Activated B cell treated with CpG ODN at 0.5 μM for 24 hours (primary cell): ENCODE data around the gene NR3C2. TPM values are rescaled to one million over a fixed set of nuclear protein-coding genes. Genes with fewer than 3 reads are reported as not detected.

Source experiments
- ATAC-seq: fragments of 200-7000 bp; cut with Tn5 transposase; one replicate; pipeline ENCODE4 v1.10.0; 2021; ENCODE audit warnings: low read depth, mild to moderate bottlenecking, moderate library complexity
- CTCF ChIA-PET: fragments of 350-600 bp; sonication (Branson Sonifier 250); formaldehyde crosslinking; loops from one replicate; lab custom pipeline; 2021; ENCODE audit warnings: antibody characterized with exemption; lab: Charles Lee
- POLR2A ChIA-PET: fragments of 350-600 bp; sonication (Branson Sonifier 250); formaldehyde crosslinking; loops from one replicate; lab custom pipeline; 2021; ENCODE audit warnings: antibody characterized with exemption; lab: Charles Lee
- DNase-seq: peaks from one replicate; pipeline ENCODE4 v3.0.0; 2022
- H3K27ac Mint-ChIP-seq: one replicate; pipeline ENCODE4 v1.8.0; 2020; ENCODE audit warnings: mixed read lengths
- H3K27me3 Mint-ChIP-seq: one replicate; pipeline ENCODE4 v1.8.0; 2021; ENCODE audit warnings: mixed read lengths
- H3K36me3 Mint-ChIP-seq: one replicate; pipeline ENCODE4 v1.8.0; 2021; ENCODE audit warnings: low read depth, mixed read lengths
- H3K4me1 Mint-ChIP-seq: one replicate; pipeline ENCODE4 v1.8.0; 2021; ENCODE audit warnings: mixed read lengths
- H3K4me3 Mint-ChIP-seq: one replicate; pipeline ENCODE4 v1.8.0; 2020; ENCODE audit warnings: mild to moderate bottlenecking, mixed read lengths
- H3K9me3 Mint-ChIP-seq: one replicate; pipeline ENCODE4 v1.8.0; 2020; ENCODE audit warnings: mixed read lengths
- intact Hi-C: fragments of 100-400 bp; cut with micrococcal nuclease; formaldehyde crosslinking; loops from one replicate; pipeline ENCODE4 v1.15.1; 2024
- total RNA-seq: library from RNA; stranded (reverse); gene quantifications from 2 replicates; pipeline ENCODE4 v1.2.3, GENCODE V29; 2022
- TF ChIP-seq, protein P1 (sequence below): fragments of 200-600 bp; IDR thresholded peaks from one replicate; pipeline ENCODE4 v1.8.0; 2022; ENCODE audit warnings: antibody characterized with exemption, mild to moderate bottlenecking

Gene NR3C2
- total RNA-seq, 1 donor from 2014 or later, result 4.5 TPM

- Mint-ChIP-seq H3K9me3 (no peaks in the 10 kb centered on the region), H3K4me1 (no peaks in the 10 kb centered on the region), H3K27me3 (no peaks in the 10 kb centered on the region), H3K36me3 (peaks cover 6% of the 10 kb centered on the region), H3K4me3 (no peak overlapping the region), H3K27ac (no peak overlapping the region)
- intact Hi-C loops, result no loop called here
- DNase-seq (no peak), ATAC-seq (no peak)
- TF ChIP-seq, protein P1, sequence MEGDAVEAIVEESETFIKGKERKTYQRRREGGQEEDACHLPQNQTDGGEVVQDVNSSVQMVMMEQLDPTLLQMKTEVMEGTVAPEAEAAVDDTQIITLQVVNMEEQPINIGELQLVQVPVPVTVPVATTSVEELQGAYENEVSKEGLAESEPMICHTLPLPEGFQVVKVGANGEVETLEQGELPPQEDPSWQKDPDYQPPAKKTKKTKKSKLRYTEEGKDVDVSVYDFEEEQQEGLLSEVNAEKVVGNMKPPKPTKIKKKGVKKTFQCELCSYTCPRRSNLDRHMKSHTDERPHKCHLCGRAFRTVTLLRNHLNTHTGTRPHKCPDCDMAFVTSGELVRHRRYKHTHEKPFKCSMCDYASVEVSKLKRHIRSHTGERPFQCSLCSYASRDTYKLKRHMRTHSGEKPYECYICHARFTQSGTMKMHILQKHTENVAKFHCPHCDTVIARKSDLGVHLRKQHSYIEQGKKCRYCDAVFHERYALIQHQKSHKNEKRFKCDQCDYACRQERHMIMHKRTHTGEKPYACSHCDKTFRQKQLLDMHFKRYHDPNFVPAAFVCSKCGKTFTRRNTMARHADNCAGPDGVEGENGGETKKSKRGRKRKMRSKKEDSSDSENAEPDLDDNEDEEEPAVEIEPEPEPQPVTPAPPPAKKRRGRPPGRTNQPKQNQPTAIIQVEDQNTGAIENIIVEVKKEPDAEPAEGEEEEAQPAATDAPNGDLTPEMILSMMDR, result no peak
- ChIA-PET CTCF (no interaction called here), POLR2A (no interaction called here)
Observed at GRCh38 chr4:148255344-148255720, 186.9 kb downstream of the NR3C2 start.

DNA sequence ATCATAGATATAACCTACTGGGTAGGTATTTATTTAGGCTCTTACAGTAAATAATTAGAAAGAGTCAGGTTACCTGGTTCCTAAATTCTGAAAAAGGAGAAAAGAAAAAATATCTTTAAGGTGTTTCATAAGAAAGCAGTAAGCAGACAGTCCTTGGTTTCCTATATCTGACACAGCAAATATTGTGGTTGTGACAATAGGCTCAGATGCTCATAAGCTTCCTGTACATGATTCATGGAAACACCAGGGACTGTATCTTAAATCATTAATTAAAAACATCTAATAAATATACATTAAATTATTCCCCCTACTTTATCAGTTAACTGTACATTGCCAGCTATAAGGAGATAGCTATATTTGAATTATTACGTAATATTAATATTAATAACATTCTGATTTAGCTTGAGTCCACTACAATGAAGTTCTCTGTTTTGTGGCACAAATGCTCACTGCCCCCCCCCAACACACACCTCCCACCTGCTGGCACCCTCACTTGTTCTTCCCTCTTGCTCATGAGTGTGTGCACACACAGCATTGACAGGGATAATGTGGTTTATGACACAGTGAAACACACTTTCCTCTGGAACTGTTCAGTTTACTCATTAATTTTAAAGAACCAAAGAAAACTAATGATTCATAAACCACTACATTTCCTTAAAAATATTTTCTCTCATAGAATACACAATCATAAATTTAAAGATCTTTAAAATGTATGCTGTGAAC lies 187.4 kb downstream of the NR3C2 start:
- POLR2A ChIA-PET, result no interaction called here
- H3K27me3 Mint-ChIP-seq, result no peaks in the 10 kb centered on the region
- ATAC-seq (no peak), DNase-seq (no peak)
- no peaks in the 10 kb centered on the region for H3K9me3 Mint-ChIP-seq
- H3K27ac Mint-ChIP-seq, result no peak overlapping the region
- intact Hi-C loops, result no loop called here
- H3K4me1 Mint-ChIP-seq, result no peaks in the 10 kb centered on the region
- CTCF ChIA-PET, result no interaction called here
- peaks cover 6% of the 10 kb centered on the region for H3K36me3 Mint-ChIP-seq
- H3K4me3 Mint-ChIP-seq, result no peak overlapping the region
- TF ChIP-seq, protein P1, result no peak

GRCh38 chr4:148253768-148254167 lies 188.4 kb downstream of the NR3C2 start:
- Mint-ChIP-seq H3K27ac (no peak overlapping the region), H3K4me3 (no peak overlapping the region), H3K4me1 (no peaks in the 10 kb centered on the region), H3K27me3 (no peaks in the 10 kb centered on the region), H3K9me3 (no peaks in the 10 kb centered on the region), H3K36me3 (peaks cover 3% of the 10 kb centered on the region)
- intact Hi-C loops, result no loop called here
- DNase-seq (no peak), ATAC-seq (no peak)
- TF ChIP-seq, protein P1, result no peak
- ChIA-PET CTCF (no interaction called here), POLR2A (no interaction called here)

- ATAC-seq (no peak), DNase-seq (no peak)
- TF ChIP-seq, protein P1, result no peak
- intact Hi-C loops, result no loop called here
- Mint-ChIP-seq H3K9me3 (no peaks in the 10 kb centered on the region), H3K4me1 (no peaks in the 10 kb centered on the region), H3K4me3 (no peak overlapping the region), H3K36me3 (no peaks in the 10 kb centered on the region), H3K27ac (no peak overlapping the region), H3K27me3 (no peaks in the 10 kb centered on the region)
- CTCF ChIA-PET, result no interaction called here
- POLR2A ChIA-PET, result no interaction called here
Observed at GRCh38 chr4:148248824-148249223, 193.4 kb downstream of the NR3C2 start.

GRCh38 chr4:148245015-148245414 lies 197.2 kb downstream of the NR3C2 start:
- H3K9me3 Mint-ChIP-seq, result no peaks in the 10 kb centered on the region
- TF ChIP-seq, protein P1, result no peak
- no peak overlapping the region for H3K4me3 Mint-ChIP-seq
- ATAC-seq (no peak), DNase-seq (no peak)
- no peaks in the 10 kb centered on the region for H3K27me3 Mint-ChIP-seq
- H3K4me1 Mint-ChIP-seq, result no peaks in the 10 kb centered on the region
- ChIA-PET POLR2A (no interaction called here), CTCF (no interaction called here)
- H3K36me3 Mint-ChIP-seq, result no peaks in the 10 kb centered on the region
- intact Hi-C loops, result no loop called here
- H3K27ac Mint-ChIP-seq, result no peak overlapping the region
